ENCODE measurements around the gene ISOC2. TPM values are rescaled to one million over a fixed set of nuclear protein-coding genes. Genes with fewer than 3 reads are reported as not detected.
A peak's percentile ranks its signal among the peaks of the same experiment; 100 is the strongest.
"Not testable (repeated sequence)": the region's sequence is repeated elsewhere in the genome, so short reads cannot be mapped to it uniquely, and the experiment has no call there.

ISOC2 gene
- total RNA-seq, 1 experiment from 2014 or later: 134 TPM

- DNase-seq (ENCODE audit: low read depth): peak; percentile 72
Measured at GRCh38 chr19:55440411-55441105, 20.9 kb downstream of the ISOC2 start.

GRCh38 chr19:55439052-55439451, 22.4 kb downstream of the ISOC2 start:
- DNase-seq (ENCODE audit: low read depth): no peak

- DNase-seq (ENCODE audit: low read depth): peak; percentile 86
Measured at GRCh38 chr19:55437410-55437809, 24.0 kb downstream of the ISOC2 start.

- DNase-seq (ENCODE audit: low read depth): no peak
Measured at GRCh38 chr19:55436847-55437246, 24.6 kb downstream of the ISOC2 start.

GRCh38 chr19:55435020-55435419, 26.4 kb downstream of the ISOC2 start:
- no peak for DNase-seq (ENCODE audit: low read depth)

- DNase-seq (ENCODE audit: low read depth): no peak
Measured at GRCh38 chr19:55434356-55434919, 27.0 kb downstream of the ISOC2 start.

GRCh38 chr19:55433292-55433691, 28.1 kb downstream of the ISOC2 start:
- no peak for DNase-seq (ENCODE audit: low read depth)

- DNase-seq (ENCODE audit: low read depth): no peak
Measured at GRCh38 chr19:55432241-55432959, 29.0 kb downstream of the ISOC2 start.

GRCh38 chr19:55431183-55431582, 30.3 kb downstream of the ISOC2 start:
- DNase-seq (ENCODE audit: low read depth): no peak

- DNase-seq (ENCODE audit: low read depth): no peak
Measured at GRCh38 chr19:55426042-55426441, 35.4 kb downstream of the ISOC2 start.

GRCh38 chr19:55424518-55424917, 36.9 kb downstream of the ISOC2 start:
- no peak for DNase-seq (ENCODE audit: low read depth)

GRCh38 chr19:55423225-55424005, 38.0 kb downstream of the ISOC2 start:
- DNase-seq (ENCODE audit: low read depth): no peak

GRCh38 chr19:55421281-55421680, 40.2 kb downstream of the ISOC2 start:
- DNase-seq (ENCODE audit: low read depth): not testable (repeated sequence)

- no peak for DNase-seq (ENCODE audit: low read depth)
Measured at GRCh38 chr19:55419624-55420236, 41.7 kb downstream of the ISOC2 start.

GRCh38 chr19:55419103-55419502, 42.3 kb downstream of the ISOC2 start:
- DNase-seq (ENCODE audit: low read depth): no peak

GRCh38 chr19:55418185-55418584, 43.3 kb downstream of the ISOC2 start:
- peak; percentile 78 for DNase-seq (ENCODE audit: low read depth)

- no peak for DNase-seq (ENCODE audit: low read depth)
Measured at GRCh38 chr19:55410168-55410567, 51.3 kb downstream of the ISOC2 start.

- not testable (repeated sequence) for DNase-seq (ENCODE audit: low read depth)
Measured at GRCh38 chr19:55409179-55409578, 52.3 kb downstream of the ISOC2 start.

GRCh38 chr19:55408533-55408872, 52.9 kb downstream of the ISOC2 start:
- DNase-seq (ENCODE audit: low read depth): no peak

- DNase-seq (ENCODE audit: low read depth): peak; percentile 99
Measured at GRCh38 chr19:55407800-55408532, 53.5 kb downstream of the ISOC2 start.

GRCh38 chr19:55407550-55407799, 54.0 kb downstream of the ISOC2 start, which contains the start of gene UBE2S:
TSS of gene UBE2S (minus strand) at chr19:55407788. CDS start at chr19:55407589, 199 bp downstream.
- not testable (repeated sequence) for DNase-seq (ENCODE audit: low read depth)

All from Daoy (cell line).